MM.1S (cell line): Measurements from ENCODE around the gene PDE4B.

Experiments
- CTCF ChIP-seq: fragments of 300-600 bp; sonication (generic); IDR thresholded peaks from 2 replicates; pipeline ENCODE4 v1.5.1; 2016; ENCODE audit warnings: antibody characterized with exemption, low read length, mixed read lengths
- EZH2 ChIP-seq: fragments of 300-600 bp; sonication (generic); optimal IDR thresholded peaks from 2 replicates; pipeline ENCODE3; 2017; ENCODE audit warnings: low read depth, mild to moderate bottlenecking, antibody characterized with exemption, low read length, mixed read lengths
- EZH2phosphoT487 ChIP-seq: fragments of 300-600 bp; sonication (generic); IDR thresholded peaks from 2 replicates; pipeline ENCODE4 v1.6.1; 2018; ENCODE audit warnings: antibody characterized with exemption, low read length

- TF ChIP-seq CTCF = no peak
- TF ChIP-seq EZH2 = no peak
- no peak for TF ChIP-seq EZH2phosphoT487
Observed at GRCh38 chr1:65990161-65990560, 197.5 kb downstream of the PDE4B start.
